Right renal cortex interstitium (tissue), 3 donors: ENCODE measurements around the gene ORMDL3. TPM values are rescaled to one million over a fixed set of nuclear protein-coding genes. Genes with fewer than 3 reads are reported as not detected.
"Not testable (repeated sequence)": the region's sequence is repeated elsewhere in the genome, so short reads cannot be mapped to it uniquely, and the experiment has no call there.

Experiments used
- DNase-seq, 3 donors: peaks; one replicate each; pipeline ENCODE4 v3.0.0-alpha.2; 2013; ENCODE audit warnings: low read depth in 3 of 3, low spot score in 2 of 3
- polyA plus RNA-seq, 3 donors: library from polyadenylated mRNA; unstranded; fragments of 120-200 nt; gene quantifications; one replicate each; pipeline ENCODE4 v1.2.1, GENCODE V29; 2013; ENCODE audit not compliant: insufficient read length in 3 of 3

The ORMDL3 gene
- polyA plus RNA-seq, 3 donors, result 82.2 to 108 (median 108) TPM

- no peak for DNase-seq
Observed at GRCh38 chr17:39951924-39952679, 24.7 kb upstream of the ORMDL3 start.

- DNase-seq, result no peak
Observed at GRCh38 chr17:39950871-39951348, 23.5 kb upstream of the ORMDL3 start.

DNA sequence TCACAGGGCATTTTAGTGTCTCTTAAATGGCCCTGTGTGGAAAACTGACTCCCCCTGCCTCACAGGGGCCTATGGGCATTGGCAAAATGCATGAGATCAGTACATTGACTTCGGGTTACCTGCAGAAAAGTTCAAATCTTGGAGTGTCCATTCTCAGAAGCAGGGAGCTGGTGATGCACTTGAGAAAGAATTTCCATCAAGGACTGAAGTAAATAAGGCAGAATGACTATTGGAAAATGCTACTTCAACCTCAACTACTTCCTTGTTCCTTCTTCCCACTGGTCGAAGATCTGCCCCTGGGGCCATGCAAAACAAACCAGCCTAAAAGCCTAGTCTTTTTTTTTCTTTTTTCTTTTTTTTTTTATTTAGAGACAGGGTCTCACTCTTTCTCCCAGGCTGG is 21.6 kb upstream of the ORMDL3 start:
- DNase-seq, result no peak

DNA sequence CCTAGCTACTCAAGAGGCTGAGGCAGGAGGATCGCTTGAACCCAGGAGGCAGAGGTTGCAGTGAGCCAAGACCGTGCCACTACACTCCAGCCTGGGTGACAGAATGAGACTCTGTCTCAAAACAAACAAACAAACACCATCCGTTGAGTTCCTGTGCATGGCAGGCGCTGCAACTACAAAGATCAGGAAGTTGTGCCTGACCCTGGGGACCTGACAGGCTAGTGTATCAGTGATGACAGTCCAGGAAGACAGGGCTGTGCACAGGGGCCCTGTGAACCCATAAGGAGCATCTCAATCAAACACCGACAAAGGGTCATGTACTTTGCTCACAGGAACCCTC is 21.1 kb upstream of the ORMDL3 start:
- not testable (repeated sequence) for DNase-seq

DNA sequence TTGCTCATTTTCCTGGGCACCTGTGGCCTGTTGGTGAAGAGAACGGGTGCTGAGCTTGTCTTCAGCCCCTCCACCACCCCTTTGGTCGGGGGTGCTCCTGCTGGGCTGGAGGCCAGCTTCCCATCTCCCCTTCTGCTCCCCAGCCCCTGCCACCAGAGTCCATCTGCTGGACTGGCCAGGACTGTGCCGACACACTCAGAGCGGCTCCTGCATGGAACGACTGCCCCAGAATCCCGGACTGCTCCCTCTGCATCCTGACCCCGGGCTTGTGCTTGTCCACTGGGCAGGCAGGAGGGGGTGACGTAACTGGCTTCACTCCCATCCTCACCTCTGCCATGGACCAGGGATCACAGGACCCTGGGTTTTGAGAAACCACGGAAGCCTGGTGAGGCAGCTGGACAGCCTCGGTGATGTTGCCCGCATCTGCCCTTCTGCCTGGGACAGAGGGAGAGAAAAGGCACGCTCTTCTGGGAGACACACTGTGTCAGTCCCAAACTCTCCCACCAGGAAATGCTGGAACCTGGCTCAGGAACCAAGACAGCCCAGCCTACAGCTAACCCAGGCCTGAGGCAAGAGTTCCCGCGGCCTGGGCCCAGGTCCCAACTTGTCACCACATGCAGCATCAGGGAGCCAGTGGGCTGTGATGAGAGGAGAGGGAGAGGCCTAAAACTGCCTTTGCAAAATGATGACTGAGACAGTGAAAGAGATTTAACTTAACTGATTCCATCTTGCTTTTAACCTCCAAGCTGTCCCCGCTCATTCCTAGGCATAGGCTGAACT is 19.3 kb upstream of the ORMDL3 start:
- DNase-seq, result no peak

DNA sequence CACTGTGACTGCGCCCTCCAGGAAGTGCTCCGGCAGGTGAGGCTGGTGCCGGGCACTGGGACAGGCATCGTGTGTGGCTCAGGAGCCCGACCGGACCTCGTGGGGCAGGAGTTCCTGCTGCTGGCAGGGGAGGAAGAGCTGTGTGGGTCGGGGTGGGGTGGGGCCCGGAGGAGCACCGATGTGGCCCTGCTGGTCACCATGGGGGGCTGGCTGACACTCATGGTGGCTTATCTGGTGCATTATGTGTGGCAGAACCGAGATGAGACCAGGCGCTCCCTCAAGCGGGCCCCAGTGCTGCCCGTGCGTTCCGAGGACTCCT is 17.0 kb upstream of the ORMDL3 start:
- no peak for DNase-seq

DNA sequence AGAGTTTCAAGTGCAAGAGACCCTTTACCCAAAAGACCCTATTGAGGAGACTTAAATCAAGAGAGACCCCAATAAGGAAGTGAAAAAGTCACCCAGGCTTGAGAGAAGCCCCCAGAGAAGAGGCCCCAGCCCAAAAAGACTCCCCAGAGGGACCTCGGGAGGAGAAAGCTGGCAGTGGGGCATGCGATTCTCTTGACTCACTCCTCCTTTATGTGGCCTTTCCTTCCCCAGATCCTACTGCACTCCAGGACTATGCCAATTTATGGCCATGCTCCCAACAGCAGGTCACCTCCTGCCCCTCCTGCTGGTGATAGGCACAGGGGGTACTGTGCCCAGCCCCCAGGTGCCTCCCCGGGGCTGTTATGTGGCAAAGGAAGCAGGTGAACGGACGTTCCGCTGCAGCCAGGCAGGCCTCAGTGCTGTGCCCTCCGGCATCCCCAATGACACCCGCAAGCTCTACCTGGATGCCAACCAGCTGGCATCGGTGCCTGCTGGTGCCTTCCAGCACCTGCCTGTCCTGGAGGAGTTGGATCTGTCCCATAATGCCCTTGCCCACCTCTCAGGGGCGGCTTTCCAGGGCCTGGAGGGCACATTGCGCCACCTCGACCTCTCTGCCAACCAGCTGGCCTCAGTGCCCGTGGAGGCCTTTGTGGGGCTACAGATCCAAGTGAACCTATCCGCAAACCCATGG is 16.4 kb upstream of the ORMDL3 start:
- no peak for DNase-seq

- DNase-seq, result no peak
Observed at GRCh38 chr17:39939588-39940419, 12.4 kb upstream of the ORMDL3 start.

- DNase-seq, result no peak
Observed at GRCh38 chr17:39939106-39939505, 11.7 kb upstream of the ORMDL3 start.

DNA sequence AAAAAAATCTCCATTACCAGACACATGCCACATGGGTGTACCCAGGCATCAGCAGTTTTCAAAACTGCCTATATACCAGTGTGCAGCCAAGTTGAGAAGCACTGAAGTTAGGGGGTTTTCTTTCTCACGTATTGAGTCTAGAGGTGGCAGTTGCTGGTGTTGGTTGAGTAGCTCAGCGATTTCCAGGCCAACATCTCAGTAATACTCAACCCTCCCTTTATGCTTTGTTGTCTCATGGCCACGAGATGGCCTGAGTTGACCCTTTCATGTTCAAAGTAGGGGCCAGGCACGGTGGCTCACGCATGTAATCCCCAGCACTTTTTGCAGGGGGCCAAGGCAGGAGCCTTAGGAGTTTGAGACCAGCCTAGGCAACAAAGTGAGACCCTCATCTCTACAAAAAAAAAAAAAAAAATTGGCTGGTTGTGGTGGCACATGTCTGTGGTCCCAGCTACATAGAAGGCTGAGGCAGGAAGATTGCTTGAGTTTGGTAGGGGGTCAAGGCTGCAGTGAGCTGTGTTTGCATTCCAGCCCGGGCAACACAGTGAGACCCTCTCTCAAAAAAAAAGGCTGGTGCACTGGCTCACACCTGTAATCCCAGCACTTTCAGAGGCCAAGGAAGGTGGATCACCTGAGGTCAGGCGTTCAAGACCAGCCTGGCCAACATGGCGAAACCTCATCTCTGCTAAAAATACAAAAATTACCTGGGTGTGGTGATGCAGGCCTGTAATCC is 10.9 kb upstream of the ORMDL3 start:
- DNase-seq, result no peak

- no peak for DNase-seq
Observed at GRCh38 chr17:39937447-39937846, 10.0 kb upstream of the ORMDL3 start.

DNA sequence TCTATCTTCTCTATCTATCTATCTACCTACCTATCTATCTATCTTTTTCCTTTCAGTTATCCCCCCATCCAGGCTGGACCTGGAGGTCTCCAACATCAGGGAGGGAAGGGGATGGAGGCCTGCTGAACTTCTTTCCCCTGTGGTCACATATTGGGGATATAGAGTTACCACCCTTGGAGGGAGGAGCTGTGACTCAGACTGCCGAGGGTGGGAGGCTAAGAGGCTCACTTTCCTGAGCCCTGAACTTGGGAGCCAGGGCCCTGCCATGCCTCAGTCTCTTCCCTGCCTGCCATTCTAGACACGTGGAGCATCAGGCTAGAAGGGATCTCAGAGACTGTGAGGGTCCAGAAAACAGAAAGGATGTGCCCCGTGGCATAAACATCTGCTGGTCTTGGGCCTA is 8.5 kb upstream of the ORMDL3 start:
- DNase-seq, result no peak

- no peak for DNase-seq
Observed at GRCh38 chr17:39934324-39934723, 6.9 kb upstream of the ORMDL3 start.

GRCh38 chr17:39933912-39934311 is 6.5 kb upstream of the ORMDL3 start:
- no peak for DNase-seq

DNA sequence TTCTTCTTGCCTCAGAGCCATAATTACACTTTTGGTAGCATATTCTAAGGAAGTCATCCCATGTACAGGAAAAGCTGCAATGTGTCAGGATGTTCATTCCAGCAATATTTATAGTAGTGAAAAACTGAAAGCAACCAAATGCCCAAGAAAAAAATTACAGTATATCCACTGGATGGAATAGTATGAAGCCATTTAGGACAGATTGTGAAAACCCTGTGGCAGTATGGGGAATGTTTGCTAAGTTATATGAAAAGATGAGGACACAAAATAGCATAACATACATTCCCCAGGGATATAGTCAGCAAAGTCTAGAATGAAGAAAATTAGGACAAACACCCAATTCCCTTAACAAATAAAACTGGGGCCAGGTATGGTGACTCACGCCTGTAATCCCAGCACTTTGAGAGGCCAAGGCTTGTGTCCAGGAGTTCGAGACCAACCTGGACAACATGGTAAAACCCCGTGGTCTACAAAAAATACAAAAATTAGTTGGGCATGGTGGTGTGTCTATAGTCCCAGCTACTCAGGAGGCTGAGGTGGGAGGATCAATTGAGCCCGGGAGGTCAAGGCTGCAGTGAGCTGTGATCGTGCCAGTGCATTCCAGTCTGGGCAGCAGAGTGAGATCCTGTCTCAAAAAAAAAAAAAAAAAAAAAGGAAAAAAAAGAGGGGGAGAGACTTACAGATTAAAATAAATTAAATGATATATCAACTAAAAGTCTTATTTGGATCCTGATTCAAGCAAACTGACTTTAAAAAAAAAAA is 2.4 kb upstream of the ORMDL3 start:
- no peak for DNase-seq

DNA sequence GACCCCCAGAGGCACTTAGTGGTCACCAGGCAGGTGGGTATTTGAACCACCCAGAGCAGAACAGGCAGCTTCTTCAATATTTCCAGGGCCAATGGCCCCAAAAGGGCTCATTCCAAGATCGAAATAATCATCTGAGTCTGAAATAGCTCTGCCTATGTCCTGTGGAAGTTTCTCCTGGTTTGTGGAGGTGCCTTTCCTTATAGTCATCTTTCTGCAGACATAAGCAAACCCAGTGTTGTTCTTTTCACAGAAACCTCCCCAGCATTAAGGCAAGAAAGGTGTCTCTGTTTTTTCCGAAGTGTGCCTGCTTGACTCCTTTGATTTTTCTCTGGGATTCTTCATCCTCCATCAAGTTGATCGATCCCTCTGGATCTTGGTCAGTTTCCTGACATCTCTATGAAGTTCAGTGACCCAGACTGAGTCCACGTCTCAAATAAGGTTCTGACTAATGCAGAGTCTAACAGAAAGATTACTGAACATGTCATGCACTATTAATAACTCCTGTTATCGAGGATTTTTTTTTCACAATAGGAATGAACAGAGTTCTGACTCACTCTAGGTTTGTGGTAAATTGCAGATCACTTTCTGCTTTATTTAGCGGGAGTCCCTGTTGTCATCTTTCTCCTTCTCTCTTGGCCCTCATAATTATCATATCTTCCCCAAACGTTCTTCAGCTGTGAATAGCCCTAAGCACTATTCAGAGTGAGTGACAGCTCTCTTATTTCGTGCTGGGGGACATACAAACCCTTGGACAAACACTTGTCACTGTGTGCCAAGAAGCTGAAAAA is 1.7 kb upstream of the ORMDL3 start:
- no peak for DNase-seq

- no peak for DNase-seq
Observed at GRCh38 chr17:39927929-39928857, 792 bp upstream of the ORMDL3 start.
